GM12872 (cell line): Measurements from ENCODE around the gene RBPJ.
A peak's percentile ranks its signal among the peaks of the same experiment; 100 is the strongest.

Source experiments
- TF ChIP-seq, protein P1 (sequence below): IDR thresholded peaks from 3 replicates; pipeline ENCODE4 v1.5.1; 2011; ENCODE audit warnings: low read depth, mild to moderate bottlenecking, low read length, moderate library complexity; ENCODE audit not compliant: insufficient read depth

RBPJ gene

DNA sequence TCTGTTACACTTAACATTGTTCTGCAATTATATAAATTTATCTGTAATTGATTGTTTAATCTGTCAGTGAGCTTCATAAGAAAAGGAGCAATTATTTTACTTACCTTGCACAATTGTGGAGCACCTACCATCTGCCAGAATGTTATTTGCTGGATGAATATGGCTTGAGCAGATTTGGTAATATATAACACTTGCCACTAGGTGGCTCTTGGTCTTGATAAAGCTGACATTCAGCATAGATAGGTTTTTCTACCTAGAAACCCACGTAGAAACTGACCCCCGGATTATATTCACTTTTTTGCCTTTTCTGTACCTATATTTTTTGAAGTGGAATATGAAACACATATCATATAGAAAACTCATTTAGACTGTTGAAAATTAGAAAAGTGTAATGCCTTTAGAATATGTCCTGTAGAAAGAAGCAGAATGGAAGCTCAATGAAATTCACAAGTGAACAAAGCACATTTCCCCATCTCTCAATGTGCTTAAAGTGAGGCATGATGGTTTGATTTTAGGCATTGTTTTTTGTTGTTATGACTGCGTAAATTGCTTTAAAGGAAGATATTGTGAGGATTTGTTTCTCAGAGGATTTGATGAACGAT is 9.5 kb downstream of the RBPJ start:
- TF ChIP-seq, protein P1, sequence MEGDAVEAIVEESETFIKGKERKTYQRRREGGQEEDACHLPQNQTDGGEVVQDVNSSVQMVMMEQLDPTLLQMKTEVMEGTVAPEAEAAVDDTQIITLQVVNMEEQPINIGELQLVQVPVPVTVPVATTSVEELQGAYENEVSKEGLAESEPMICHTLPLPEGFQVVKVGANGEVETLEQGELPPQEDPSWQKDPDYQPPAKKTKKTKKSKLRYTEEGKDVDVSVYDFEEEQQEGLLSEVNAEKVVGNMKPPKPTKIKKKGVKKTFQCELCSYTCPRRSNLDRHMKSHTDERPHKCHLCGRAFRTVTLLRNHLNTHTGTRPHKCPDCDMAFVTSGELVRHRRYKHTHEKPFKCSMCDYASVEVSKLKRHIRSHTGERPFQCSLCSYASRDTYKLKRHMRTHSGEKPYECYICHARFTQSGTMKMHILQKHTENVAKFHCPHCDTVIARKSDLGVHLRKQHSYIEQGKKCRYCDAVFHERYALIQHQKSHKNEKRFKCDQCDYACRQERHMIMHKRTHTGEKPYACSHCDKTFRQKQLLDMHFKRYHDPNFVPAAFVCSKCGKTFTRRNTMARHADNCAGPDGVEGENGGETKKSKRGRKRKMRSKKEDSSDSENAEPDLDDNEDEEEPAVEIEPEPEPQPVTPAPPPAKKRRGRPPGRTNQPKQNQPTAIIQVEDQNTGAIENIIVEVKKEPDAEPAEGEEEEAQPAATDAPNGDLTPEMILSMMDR: peak; percentile 64; the same call in 2 of the 3 replicates

DNA sequence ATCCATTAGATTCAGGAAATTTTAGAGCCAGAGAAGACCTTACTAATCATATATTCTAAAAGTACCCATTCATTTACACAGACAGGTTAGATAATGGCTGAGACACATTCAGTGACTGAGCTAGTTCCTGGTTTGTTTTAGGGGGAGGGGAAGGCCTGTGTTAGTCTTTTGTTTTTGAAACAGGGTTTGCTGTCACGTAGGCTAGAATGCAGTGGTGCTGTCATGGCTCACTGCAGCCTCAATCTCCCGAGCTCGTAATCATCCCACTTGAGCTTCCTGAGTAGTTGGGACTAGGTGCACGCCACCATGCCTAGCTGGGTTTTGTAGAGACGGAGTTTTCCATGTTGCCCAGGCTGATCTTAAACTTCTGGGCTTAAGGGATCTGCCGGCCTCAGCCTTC is 10.1 kb downstream of the RBPJ start:
- TF ChIP-seq, protein P1: no peak

DNA sequence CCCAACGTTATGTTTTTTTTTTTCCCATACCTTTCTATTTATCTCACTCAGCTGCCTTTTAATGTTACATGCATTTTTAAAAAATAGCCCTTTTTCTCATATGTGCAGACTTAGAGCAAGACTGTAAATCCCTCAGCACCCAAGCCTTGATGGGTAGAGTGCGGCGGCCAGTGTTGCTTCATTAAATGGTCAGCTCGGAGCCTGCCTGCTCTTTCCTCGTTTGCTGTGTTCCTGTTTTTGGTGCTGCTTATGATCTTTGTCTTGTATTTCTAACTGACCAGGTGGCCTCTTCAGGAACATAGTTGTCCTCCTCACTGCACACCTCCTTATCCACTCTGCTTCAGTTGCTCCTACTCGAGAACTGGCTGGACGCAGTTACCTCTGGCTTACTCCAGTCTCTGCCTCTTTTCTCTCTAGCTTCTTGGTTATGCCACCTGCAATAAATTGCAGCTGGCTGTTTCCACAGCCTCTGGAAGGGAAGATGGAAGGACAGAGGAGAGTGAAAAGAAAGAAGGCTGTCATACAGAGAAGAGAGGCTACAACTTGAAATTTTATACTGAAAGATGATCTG is 10.7 kb downstream of the RBPJ start:
- TF ChIP-seq, protein P1: no peak

DNA sequence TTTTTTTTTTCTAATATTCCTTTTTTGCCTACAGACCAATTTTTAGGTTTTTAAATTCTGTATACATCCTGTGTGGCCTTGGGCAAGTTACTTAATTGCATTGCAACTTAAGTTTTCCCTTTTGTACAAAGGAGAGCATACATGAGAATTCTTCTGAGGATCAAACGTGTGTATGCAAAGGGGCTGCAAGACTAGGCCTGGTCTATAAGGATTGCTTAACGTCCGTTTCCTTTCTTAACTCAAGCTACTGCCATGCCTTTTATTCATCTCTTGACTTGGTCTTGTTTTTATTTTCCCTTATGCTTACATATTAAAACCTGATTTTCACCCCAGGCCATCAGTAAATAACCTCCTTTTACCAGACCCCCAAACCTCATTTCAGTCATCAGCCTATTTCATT is 13.6 kb downstream of the RBPJ start:
- TF ChIP-seq, protein P1: no peak

DNA sequence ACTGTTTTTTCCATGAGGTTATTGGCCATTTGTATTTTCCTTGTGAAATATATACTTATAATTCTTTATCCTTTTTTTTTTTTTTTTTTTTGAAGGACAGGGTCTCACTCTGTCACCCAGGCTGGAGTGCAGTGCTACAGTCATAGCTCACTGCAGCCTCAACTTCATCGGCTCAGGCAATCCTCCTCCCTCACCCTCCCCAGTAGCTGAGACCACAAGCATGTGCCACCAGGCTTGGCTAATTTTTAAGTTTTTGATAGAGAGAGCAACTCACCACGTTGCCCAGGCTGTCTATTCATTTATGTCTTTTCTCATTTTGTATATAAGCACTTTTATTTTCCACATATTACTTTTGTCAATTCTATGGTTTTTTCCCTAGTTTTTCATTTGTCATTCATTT is 16.8 kb downstream of the RBPJ start:
- TF ChIP-seq, protein P1: no peak

DNA sequence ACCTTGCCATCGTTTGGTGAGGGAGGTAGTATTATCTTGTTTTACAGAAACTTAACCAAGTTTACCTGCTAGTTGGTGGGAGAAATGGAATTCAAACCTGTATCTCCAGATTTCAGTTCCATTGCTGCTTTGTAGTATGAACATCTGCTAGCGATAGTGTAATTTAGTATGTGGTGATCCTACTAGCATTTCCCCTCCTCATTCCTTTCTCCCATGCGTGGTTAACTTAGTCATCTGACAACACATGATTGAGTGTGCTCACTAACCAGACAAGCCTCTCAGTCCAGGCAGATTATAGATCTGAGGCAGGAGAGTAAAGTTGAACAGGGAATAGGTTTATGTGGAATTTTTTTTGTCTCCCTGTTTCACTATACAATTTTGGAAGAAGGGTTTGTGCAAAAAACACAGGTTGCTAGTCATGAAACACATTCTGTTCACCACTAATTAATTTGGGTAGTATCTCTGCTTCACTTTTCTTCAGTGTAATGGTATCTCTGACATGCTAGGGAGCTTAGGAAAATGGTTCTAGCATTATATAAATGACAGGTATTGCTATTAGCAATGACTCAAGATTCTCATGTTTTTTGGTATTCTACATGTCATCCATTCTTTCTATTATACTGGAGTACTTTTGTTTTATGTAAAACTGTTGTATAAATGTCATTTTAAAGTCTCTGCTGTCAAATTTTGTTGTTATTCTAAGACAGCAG is 21.7 kb downstream of the RBPJ start:
- TF ChIP-seq, protein P1: no peak

DNA sequence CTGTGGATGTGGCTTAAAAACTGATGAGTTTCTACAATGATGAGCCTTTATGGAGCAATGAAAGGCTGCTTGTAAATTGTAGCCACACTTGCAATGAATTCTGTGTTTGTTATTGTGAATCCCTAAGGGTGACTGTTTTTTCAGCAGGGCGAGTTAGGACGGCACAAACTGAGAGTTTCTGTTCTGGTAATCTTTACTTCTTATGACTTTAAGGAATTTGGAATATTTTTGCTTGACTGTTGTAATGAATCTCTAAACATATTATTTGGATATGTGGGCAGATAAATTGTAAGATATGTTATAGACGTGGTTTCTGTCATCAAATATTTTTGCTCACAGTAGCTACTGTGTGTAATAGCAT is 22.2 kb downstream of the RBPJ start:
- TF ChIP-seq, protein P1: no peak
